Ammon's horn (tissue), 1 donor: ENCODE measurements around the gene TRIM73.
"Not testable (repeated sequence)": the region's sequence is repeated elsewhere in the genome, so short reads cannot be mapped to it uniquely, and the experiment has no call there.

Experiments
- DNase-seq: peaks from one replicate; pipeline ENCODE4 v3.0.0-alpha.2; 2016; ENCODE audit warnings: low spot score

TRIM73 gene

DNA sequence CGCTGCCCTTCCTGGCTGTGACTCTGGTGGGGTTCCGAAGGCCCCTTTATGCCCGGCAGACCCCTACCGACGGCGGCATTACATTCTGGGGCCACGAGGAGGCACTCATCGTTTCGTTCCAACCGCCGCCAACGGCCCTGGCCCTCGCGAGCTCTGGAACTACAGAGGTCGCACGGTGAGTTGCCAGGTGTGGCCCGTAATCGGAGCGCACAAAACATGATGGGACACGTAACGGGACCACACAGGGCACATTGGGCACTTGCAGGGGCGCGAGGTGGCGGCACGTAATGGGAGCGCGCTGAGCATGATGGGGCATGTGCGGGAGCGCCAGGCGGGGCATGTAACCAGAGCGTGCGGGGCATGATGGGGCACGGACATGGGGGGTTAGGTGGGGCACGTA is at the start of gene TRIM73:
TRIM73 (plus strand) TSS at position 301 of the 400 bp plus-strand sequence. CDS start 3,305 bp downstream, outside the sequence.
- not testable (repeated sequence) for DNase-seq

DNA sequence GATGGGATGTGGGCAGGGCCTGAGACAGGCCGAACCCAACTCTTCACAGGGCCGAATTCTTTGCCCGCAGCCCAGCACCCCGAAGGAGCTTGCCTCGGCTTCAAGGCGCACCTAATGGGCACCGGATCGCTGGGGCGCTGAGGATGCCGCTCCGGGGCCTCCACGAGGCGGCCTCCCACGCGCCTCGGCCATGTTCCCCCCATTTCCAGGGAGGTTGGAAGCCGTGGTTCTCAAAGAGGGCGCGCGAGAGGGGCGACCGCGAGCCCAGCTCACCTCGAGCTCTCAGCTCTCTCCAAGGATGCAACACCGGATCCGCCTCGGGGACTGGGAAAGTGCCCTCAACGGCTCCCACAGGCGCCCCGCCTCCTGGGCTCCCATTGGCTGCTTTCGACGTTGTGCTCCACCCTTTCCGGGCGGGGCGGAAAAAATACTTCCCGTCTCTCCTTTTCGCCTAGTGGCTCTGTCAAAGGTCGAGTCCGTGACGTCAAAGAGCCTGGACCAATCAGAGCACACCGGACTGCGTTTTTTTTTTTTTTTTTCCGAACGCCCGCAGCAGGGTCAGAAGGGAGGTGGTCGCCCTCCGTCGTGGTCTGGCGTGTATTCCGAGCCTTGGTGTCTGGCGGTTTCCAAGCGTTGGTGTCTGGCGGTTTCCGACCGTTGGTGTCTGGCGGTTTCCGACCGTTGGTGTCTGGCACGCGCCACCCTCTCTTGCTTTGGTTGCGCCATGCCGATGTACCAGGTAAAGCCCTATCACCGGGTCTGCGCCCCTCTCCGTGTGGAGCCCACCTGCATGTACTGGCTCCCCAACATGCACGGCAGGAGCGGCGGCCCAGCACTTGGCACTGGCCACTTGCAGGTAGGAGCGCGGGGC is 36.5 kb upstream of the TRIM73 start:
- not testable (repeated sequence) for DNase-seq

DNA sequence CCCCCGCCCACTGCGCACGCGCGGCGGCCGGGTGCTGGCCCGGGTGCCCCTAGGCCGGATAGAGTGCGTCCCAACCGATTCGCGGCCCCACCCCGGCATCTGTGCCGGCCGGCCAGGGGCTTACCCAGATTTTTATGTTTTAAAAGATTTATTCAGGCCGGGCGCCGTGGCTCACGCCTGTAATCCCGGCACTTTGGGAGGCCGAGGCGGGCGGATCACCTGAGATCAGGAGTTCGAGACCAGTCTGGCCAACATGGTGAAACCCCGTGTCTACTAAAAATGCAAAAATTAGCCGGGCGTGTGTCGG is 35.9 kb upstream of the TRIM73 start:
- DNase-seq = not testable (repeated sequence)

DNA sequence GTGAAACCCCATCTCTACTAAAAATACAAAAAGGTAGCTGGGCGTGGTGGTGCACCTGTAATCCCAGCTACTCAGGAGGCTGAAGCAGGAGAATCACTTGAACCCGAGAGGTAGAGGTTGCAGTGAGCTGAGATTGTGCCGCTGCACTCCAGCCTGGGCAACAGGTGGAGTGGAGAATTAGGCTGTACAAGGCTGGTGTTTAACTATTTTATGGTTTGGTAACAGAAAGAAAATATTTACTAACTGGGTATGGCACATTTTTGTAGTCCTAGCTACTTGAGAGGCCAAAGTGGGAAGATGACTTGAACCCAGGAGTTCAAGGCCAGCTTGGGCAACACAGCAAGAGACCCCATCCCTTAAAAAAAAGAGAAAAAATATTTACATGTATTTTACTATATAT is 31.4 kb upstream of the TRIM73 start:
- DNase-seq = not testable (repeated sequence)

DNA sequence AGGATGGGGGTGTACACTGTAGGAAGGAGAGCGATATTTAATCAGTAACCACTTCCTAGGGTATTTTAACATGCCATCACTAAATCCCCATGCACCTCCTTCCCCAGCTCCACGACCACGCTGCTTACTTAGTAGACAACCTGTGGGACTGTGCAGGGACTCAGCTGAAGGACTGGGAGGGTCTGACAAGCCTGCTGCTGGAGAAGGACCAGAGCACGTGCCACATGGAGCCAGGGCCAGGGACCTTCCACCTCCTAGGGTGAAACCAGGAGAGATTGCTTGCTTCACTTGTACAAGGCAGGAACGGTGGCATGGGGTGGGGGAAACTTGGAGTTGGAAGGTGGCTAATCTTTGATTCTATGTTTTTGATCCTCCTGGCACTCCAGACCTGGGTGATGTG is 28.8 kb upstream of the TRIM73 start:
- DNase-seq = not testable (repeated sequence)

DNA sequence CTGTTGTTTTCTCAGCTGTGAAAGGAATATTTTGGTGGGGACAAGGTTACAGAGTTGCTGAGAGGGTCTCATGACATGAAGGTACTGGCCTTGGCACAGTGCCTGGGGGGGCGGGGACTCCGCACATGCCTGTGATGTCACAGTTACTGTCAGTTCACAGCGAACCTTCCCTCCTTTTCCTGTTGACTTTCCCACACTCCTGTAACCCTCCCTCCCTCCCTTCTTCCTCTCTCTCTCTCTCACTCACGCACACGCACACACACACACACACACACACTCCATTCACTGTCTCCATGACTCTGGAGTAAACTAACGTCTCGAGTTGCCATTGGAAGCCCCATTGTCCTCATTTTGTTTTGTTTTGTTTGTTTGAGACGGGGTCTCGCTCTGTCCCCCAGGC is 28.1 kb upstream of the TRIM73 start:
- not testable (repeated sequence) for DNase-seq

DNA sequence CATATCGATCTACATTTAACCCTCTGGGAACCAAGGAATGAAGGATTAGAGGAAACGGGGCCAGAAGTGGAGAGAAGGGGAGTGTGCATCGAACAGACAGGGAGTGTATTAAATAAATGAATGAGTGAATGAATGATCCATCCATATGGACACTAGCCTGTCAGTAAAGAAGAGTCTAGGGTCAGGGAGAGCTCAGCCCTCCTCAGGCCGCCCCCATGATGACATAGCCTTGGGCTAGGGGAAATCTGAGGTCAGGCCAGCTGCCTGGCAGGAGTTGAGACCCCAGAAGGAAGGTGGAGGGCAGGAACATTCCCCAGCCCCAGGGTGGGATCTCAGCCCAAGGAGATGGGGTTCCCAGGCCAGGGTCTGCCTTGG is 21.3 kb upstream of the TRIM73 start:
- not testable (repeated sequence) for DNase-seq

DNA sequence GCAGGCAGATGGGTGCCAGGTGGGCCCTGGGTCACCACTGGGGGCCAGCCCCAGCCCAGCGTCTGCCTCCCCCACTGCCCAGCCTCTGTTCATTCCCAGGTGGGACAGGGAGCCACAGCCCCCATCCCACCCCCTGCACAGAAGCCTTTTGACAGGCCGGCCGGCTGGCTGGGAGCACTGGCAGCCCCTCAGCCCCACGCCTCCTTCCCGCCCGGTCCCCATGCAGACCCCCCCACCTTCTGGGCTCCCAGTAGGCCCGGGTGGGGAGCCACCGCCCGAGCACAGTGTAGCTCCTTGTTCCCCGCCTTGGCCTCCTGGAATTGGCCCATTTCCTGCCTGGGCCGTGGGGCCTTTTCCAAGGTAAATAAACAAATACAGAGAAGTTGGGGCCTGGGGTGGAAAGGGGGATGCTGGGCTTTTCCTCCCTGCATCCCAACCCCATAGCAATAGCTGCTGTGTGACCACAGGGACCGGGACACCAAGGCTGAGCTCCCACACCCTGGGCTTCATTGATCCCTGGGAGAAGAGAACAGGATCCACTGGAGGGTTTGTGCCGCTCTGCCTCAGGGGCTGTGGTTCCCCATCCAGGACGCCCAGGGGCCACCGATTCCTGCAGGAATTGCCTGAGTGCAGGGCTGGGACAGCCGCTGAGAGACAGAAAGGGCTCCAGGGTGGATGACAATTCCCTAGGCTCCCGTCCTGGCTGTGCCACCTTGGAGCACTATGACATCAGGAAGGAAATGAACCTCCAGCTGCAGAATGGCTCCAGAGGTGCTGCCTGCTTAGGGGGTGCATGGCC is 20.7 kb upstream of the TRIM73 start:
- not testable (repeated sequence) for DNase-seq

DNA sequence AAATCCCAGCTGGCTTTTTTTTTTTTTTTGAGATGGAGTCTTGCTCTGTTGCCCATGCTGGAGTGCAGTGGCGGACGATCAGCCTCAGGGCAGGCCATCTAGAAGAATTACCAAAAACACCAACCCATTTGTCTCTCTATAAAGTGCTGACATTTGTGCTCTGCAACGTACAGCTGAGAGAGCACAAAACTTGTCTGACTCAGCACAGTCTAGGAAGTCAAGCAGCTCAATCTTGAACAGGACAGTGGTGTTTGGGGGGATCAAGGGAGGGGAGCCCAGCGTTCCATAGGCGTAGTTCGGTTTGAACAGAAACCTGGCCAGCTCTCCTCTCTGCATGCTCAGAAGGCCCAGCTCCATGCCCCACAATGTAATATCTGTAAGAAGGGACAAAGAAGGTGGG is 2.2 kb upstream of the TRIM73 start:
- DNase-seq = not testable (repeated sequence)

DNA sequence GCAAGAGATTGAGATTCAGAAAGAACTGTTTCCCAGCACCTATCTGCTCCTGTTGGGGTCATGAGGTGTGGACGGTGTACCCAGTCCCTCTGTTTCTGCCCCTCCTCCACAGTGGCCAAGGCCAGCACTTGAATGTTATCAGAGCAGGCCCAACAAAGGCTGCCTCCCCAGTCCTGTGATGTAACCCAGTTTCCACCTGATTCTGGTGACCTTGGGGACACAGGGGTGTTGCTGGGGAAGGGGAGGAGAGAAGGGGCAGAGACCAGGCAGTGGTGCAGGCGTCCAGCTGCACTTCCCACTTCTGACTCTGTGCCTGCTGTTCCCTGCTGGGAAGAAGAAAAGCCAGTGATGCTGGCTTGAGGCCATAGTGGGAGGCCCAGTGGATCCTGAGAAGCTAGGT is 2.4 kb downstream of the TRIM73 start:
- not testable (repeated sequence) for DNase-seq

DNA sequence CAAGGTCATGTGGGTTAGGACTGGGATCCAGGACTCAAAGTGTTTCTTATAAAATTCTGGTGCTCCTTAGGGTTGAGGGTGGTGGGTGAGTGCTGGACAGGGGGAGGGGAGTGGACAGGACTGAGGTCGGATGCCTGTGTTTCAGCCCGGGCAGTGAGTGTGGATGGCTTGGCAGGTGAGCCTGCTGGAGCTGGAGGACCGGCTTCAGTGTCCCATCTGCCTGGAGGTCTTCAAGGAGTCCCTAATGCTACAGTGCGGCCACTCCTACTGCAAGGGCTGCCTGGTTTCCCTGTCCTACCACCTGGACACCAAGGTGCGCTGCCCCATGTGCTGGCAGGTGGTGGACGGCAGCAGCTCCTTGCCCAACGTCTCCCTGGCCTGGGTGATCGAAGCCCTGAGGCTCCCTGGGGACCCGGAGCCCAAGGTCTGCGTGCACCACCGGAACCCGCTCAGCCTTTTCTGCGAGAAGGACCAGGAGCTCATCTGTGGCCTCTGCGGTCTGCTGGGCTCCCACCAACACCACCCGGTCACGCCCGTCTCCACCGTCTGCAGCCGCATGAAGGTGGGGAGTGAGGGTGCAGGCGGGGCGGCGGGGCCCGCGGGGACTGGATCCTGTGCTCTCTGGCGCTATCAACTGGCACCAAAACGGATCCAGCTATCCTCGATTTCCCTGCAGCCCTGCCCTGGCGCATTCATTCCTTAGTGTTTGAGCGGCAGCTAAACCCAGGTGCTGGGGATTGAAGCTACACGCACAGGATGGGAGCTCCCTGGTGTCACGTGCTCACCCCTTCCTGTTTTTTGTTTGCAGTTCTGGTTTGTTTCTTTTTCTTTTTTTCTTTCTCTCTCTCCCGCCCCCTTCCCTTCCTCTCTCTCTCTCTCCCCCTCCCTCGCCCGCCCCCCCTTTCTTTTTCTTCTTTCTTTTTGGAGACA is 3.6 kb downstream of the TRIM73 start:
- not testable (repeated sequence) for DNase-seq

DNA sequence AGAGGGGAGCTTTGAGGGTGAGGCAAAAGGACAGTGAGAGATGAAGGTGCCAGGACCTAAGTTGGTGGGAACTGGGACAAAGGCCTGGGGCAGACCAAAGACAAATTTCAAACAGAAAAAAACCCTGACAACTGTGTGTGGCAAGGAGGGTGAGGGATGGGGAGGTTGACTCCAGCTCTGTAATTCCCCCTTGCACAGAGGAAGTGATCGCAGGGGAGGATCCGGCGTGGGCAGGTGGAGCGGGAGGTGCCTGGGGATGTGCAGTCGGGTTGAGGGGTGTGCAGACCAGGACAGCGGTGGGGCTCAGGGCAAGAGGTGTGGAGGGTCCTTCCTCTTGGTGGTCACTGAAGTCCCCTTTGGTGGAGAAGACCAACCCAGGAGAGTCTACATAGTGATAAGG is 5.1 kb downstream of the TRIM73 start:
- not testable (repeated sequence) for DNase-seq

DNA sequence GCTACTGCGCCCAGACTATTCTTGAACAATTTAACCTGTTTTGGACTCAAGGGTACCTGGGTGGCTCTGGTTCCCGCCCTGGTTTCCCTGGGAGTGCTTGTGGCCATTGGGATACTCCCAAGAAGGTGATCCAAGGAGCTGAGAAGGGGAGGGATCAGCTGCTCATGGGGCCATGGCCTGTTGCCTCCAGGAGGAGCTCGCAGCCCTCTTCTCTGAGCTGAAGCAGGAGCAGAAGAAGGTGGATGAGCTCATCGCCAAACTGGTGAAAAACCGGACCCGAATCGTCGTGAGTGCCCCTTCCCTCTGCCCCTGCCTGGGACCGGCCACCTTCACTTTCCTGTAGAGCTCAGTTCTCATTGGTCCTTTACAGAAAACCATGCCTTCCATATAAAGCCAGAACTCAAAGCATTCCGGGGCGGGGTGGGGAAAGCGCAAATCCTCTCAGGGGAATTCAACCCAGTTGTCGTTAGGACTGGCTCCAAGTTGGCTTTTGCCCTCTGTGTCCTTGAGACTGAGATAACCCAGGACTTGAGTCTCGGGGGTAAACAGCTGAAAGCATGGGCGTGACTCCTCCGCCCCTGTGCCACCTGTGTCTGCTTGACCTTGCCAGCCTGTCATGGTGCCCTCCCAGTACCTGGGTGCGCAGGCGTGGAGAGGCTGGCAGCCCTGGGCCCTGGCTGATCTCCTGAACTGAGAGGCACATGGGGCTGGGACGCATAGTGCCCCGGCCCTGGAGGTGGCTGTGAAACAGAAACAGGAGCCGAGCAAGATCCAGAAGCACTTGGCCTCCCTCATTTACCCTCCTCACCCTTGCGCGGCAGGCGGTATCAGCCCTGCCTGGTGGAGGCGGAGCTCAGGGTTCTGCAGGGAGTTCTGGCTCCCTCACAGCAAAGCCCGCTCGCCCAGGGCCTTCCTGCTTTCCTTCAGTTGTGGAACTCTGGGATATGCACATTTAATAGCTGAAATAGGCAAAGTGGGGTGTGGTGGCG is 8.3 kb downstream of the TRIM73 start:
- DNase-seq = not testable (repeated sequence)

DNA sequence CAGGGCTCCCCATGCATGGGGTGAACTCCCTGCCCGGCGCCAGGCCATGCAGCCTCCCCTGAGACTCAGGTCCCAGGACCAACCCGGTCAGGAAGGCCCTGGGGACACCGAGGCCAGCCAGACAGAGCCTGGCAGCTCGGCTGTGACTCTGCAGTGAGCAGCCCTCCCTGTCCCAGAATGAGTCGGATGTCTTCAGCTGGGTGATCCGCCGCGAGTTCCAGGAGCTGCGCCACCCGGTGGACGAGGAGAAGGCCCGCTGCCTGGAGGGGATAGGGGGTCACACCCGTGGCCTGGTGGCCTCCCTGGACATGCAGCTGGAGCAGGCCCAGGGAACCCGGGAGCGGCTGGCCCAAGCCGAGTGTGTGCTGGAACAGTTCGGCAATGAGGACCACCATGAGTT is 9.2 kb downstream of the TRIM73 start:
- DNase-seq = not testable (repeated sequence)

DNA sequence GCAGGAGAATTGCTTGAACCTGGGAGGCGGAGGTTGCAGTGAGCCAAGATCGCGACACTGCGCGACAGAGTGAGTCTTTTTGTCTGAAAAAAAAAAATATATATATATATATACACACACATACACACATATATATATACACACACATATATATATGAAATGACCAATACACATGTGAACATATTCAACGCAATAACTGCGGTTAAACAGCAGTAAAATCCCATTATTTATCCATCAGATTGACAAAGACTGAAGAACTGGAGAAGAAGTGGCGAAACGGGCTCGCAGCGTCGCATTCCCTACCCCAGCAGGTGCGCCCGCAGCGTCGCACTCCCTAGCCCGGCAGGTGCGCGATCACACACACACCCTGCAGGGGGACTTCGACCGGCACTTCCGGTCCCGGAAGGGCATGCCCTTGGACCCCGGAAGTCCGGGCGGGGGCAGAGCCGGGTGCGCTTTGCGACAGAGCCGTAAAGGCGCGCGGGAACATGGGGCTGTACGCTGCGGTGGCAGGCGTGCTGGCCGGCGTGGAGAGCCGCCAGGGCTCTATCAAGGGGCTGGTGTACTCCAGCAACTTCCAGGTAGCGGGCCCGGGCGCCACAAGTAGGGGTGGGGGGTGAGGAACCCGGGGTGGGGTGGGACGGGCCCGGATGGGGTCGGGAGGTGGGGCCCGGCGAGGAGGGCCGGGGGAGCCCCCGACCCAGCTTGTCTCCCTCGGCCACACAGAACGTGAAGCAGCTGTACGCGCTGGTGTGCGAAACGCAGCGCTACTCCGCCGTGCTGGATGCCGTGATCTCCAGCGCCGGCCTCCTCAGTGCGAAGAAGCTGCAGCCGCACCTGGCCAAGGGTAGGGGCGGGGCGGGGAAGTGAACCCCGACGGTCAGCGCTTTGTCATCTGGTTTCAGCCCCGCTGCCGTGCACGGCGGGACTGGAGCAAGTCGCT is 14.7 kb downstream of the TRIM73 start:
- DNase-seq = not testable (repeated sequence)

DNA sequence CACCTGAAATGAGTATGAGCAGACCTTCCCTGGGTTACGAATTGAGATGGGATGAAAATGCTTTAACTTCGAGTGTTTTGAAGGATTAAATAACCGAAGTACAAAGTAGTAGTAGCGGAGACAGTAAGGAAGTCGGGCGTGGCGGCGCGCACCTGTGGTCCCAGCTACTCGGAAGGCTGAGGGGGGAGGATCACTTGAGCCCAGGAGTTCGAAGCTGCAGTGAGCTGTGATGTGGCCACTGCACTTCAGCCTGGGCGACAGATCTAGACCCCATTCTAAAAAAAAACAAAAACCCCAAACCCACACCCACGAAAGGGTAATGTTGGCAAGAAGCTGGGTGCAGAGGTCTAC is 15.4 kb downstream of the TRIM73 start:
- DNase-seq = not testable (repeated sequence)

DNA sequence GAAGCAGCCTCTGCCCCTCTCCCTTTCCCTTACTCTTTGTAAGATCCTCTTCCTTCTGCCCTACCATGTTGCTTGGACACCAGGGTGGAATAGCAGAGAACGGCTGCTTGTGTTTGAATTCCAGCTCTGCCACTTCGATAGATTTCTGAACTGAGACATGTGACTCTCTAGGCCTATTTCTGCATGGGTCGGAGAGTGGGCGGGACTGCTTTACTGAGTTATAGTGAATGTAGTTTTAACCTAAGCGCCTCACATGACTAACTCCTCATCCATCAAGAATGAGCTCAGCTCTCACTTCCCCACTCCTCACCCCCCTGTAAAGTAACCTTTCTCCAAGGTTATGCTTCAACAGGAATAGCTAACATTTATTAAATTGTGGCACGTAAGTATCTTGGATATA is 18.8 kb downstream of the TRIM73 start:
- DNase-seq = not testable (repeated sequence)

DNA sequence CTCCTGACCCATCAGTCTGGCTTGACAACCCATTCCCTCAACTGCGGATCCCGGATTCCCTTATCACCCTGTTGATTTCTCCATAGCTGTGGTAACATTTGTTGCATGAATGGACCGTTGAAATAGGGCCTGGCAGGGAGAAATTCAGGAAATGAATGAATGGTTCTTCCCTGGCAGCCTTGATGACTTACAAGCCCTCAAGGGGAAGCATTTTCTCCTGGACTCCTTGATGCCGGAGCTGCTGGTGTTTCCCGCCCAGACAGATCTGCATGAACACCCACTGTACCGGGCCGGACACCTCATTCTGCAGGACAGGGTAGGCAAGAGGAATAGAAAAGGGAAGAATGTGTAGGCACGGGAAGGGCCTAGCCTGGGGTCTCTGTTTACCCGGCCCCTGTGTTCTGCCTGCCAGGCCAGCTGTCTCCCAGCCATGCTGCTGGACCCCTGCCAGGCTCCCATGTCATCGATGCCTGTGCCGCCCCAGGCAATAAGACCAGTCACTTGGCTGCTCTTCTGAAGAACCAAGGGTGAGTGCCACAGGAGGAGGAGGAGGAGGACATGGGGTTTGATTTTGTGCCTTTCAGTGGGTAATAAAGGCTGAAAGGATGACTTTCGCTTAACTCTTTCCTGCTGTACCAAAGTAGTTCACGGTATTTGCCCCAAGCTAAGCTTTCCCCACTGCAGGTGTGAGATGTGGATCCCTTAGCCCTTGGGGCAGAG is 19.4 kb downstream of the TRIM73 start:
- DNase-seq = not testable (repeated sequence)

DNA sequence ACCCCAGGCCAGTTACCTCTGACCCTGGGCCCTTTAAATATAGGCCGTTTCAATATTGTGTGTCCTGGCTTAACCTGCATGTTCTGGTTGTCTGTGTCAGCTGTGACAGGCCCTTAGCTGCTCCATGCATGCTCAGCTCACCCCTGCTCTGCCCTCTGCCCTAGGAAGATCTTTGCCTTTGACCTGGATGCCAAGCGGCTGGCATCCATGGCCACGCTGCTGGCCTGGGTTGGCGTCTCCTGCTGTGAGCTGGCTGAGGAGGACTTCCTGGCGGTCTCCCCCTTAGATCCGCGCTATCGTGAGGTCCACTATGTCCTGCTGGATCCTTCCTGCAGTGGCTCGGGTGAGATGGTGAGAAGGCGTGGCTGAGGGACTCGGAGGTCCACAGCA is 20.0 kb downstream of the TRIM73 start:
- not testable (repeated sequence) for DNase-seq
